Smooth muscle cell (in vitro differentiated cells): Measurements from ENCODE around the gene LPAR2. TPM values are rescaled to one million over a fixed set of nuclear protein-coding genes. Genes with fewer than 3 reads are reported as not detected.

Source experiments
- DNase-seq: peaks from one replicate; lab custom pipeline; 2025; ENCODE audit not compliant: unreplicated experiment; lab: John Stamatoyannopoulos, UW
- H2AFZ ChIP-seq: fragments of 200-600 bp; sonication (generic); 2 replicates; pipeline ENCODE4 v1.6.0; 2016; ENCODE audit warnings: antibody characterized with exemption, low read depth, mild to moderate bottlenecking
- H3F3A ChIP-seq: fragments of 200-600 bp; sonication (generic); 2 replicates; pipeline ENCODE4 v1.6.0; 2017; ENCODE audit warnings: antibody characterized with exemption, low read depth
- H3K27ac ChIP-seq: fragments of 200-600 bp; sonication (generic); 2 replicates; pipeline ENCODE4 v1.5.1; 2016; ENCODE audit warnings: low read depth, mild to moderate bottlenecking
- H3K27me3 ChIP-seq: fragments of 200-600 bp; sonication (generic); 2 replicates; pipeline ENCODE4 v1.6.1; 2016; ENCODE audit warnings: low read depth, mild to moderate bottlenecking
- H3K36me3 ChIP-seq: fragments of 200-600 bp; sonication (generic); 2 replicates; pipeline ENCODE4 v1.5.1; 2016; ENCODE audit warnings: low read depth
- H3K4me1 ChIP-seq: fragments of 200-600 bp; sonication (generic); 2 replicates; pipeline ENCODE4 v1.5.1; 2016; ENCODE audit warnings: low read depth
- H3K4me2 ChIP-seq: fragments of 200-600 bp; sonication (generic); 2 replicates; pipeline ENCODE4 v1.6.0; 2016; ENCODE audit warnings: mild to moderate bottlenecking
- H3K4me3 ChIP-seq: fragments of 200-600 bp; sonication (generic); 2 replicates; pipeline ENCODE4 v1.5.1; 2016; ENCODE audit warnings: mild to moderate bottlenecking
- H3K79me2 ChIP-seq: fragments of 200-600 bp; sonication (generic); 2 replicates; pipeline ENCODE4 v1.6.0; 2016; ENCODE audit warnings: low read depth, mild to moderate bottlenecking
- H3K9ac ChIP-seq: fragments of 200-600 bp; sonication (generic); 2 replicates; pipeline ENCODE4 v1.6.0; 2016; ENCODE audit warnings: low read depth
- H3K9me3 ChIP-seq: fragments of 200-600 bp; sonication (generic); replicated peaks from 2 replicates; pipeline ENCODE4 v1.5.1; 2016; ENCODE audit warnings: low read depth
- H4K20me1 ChIP-seq: fragments of 200-600 bp; sonication (generic); 2 replicates; pipeline ENCODE4 v1.6.0; 2016; ENCODE audit warnings: low read depth
- CTCF ChIP-seq: fragments of 200-600 bp; sonication (generic); IDR thresholded peaks from 2 replicates; pipeline ENCODE4 v1.5.1; 2017; ENCODE audit warnings: borderline replicate concordance, mild to moderate bottlenecking, antibody characterized with exemption; ENCODE audit not compliant: insufficient read depth, poor library complexity, severe bottlenecking
- WGBS: methylation state at CpG from one replicate; pipeline ENCODE4 v1.1.7; 2016; ENCODE audit warnings: low lambda C conversion rate; 5-methylcytosine and 5-hydroxymethylcytosine counted together
- polyA plus RNA-seq: library from polyadenylated mRNA; unstranded; fragments of >200 nt; fragmentation: Nextera tagmentation; extraction: Ambion mirVana; gene quantifications from 2 replicates; pipeline ENCODE4 v1.2.1, GENCODE V29; 2016
- total RNA-seq: library from RNA; depleted of rRNA; stranded (reverse); fragments of >200 nt; gene quantifications from 2 replicates; pipeline ENCODE4 v1.2.3, GENCODE V29; 2014

The LPAR2 gene
- total and polyA plus RNA-seq, 2 experiments from 2014 or later: 13.2 to 20.1 TPM

- no peak overlapping the region for H3K4me2 ChIP-seq
- no peaks in the 10 kb centered on the region for H3K4me1 ChIP-seq
- no peaks in the 10 kb centered on the region for H3F3A ChIP-seq
- no peak overlapping the region for H2AFZ ChIP-seq
- 99% methylated on average over 24 of the region's 24 CpGs for WGBS
- H3K9ac ChIP-seq: no peak overlapping the region
- TF ChIP-seq CTCF: no peak
- no peak for DNase-seq
- H3K9me3 ChIP-seq: no peaks in the 10 kb centered on the region
- no peaks in the 10 kb centered on the region for H4K20me1 ChIP-seq
- no peaks in the 10 kb centered on the region for H3K36me3 ChIP-seq
- no peak overlapping the region for H3K4me3 ChIP-seq
- H3K27me3 ChIP-seq: no peaks in the 10 kb centered on the region
- H3K27ac ChIP-seq: no peak overlapping the region
- H3K79me2 ChIP-seq: no peaks in the 10 kb centered on the region
Observed at GRCh38 chr19:19652482-19653295, 24.7 kb upstream of the LPAR2 start.

GRCh38 chr19:19651076-19651475 lies 23.1 kb upstream of the LPAR2 start:
- no peak for TF ChIP-seq CTCF
- Histone ChIP-seq H3K9me3 (no peaks in the 10 kb centered on the region), H3K36me3 (no peaks in the 10 kb centered on the region), H3K4me3 (no peak overlapping the region), H3K79me2 (no peaks in the 10 kb centered on the region), H3K27me3 (no peaks in the 10 kb centered on the region), H3K4me1 (no peaks in the 10 kb centered on the region), H3K9ac (no peak overlapping the region), H2AFZ (no peak overlapping the region), H3F3A (no peaks in the 10 kb centered on the region), H4K20me1 (no peaks in the 10 kb centered on the region), H3K27ac (no peak overlapping the region), H3K4me2 (no peak overlapping the region)
- 97% methylated on average over 13 of the region's 13 CpGs for WGBS
- no peak for DNase-seq

GRCh38 chr19:19650331-19650730 lies 22.3 kb upstream of the LPAR2 start:
- Histone ChIP-seq H3F3A (no peaks in the 10 kb centered on the region), H3K27me3 (no peaks in the 10 kb centered on the region), H3K9ac (no peak overlapping the region), H3K27ac (no peak overlapping the region), H2AFZ (no peak overlapping the region), H3K36me3 (no peaks in the 10 kb centered on the region), H4K20me1 (no peaks in the 10 kb centered on the region), H3K79me2 (no peaks in the 10 kb centered on the region), H3K9me3 (no peaks in the 10 kb centered on the region), H3K4me2 (no peak overlapping the region), H3K4me3 (no peak overlapping the region), H3K4me1 (no peaks in the 10 kb centered on the region)
- no peak for TF ChIP-seq CTCF
- WGBS: 98% methylated on average over 9 of the region's 9 CpGs
- no peak for DNase-seq

GRCh38 chr19:19649580-19649995 lies 21.6 kb upstream of the LPAR2 start:
- no peak for DNase-seq
- Histone ChIP-seq H3K36me3 (no peaks in the 10 kb centered on the region), H3F3A (no peaks in the 10 kb centered on the region), H3K9ac (no peak overlapping the region), H3K4me2 (no peak overlapping the region), H3K4me1 (no peaks in the 10 kb centered on the region), H3K27me3 (no peaks in the 10 kb centered on the region), H3K79me2 (no peaks in the 10 kb centered on the region), H3K9me3 (no peaks in the 10 kb centered on the region), H4K20me1 (no peaks in the 10 kb centered on the region), H2AFZ (no peak overlapping the region), H3K4me3 (no peak overlapping the region), H3K27ac (no peak overlapping the region)
- 98% methylated on average over 21 of the region's 22 CpGs for WGBS
- no peak for TF ChIP-seq CTCF
